Esophagus squamous epithelium (tissue), 4 donors: ENCODE results near the gene TCOF1.

ENCODE experiments used
- CTCF ChIP-seq, 6 experiments: fragments of 450-650 bp in 4 of 6; fragments of 200-600 bp in 2 of 6; sonication (generic) in 2 of 6; IDR thresholded peaks; one replicate each; pipeline ENCODE4 v1.5.1; 2016 to 2019; ENCODE audit warnings: antibody characterized with exemption in 6 of 6, mild to moderate bottlenecking in 4 of 6, moderate library complexity in 4 of 6
- POLR2A ChIP-seq, 4 donors: fragments of 450-650 bp; IDR thresholded peaks; one replicate each; pipeline ENCODE4 v1.6.1; 2017; ENCODE audit warnings: antibody characterized with exemption in 4 of 4, mild to moderate bottlenecking in 4 of 4, moderate library complexity in 3 of 4

GRCh38 chr5:150402901-150403342 lies 45.4 kb downstream of the TCOF1 start:
- TF ChIP-seq CTCF (IDR thresholded peaks at IDR 0.05) (no peak), POLR2A (IDR thresholded peaks at IDR 0.05) (no peak)
